ENCODE data around the gene CD300LD.

DNA sequence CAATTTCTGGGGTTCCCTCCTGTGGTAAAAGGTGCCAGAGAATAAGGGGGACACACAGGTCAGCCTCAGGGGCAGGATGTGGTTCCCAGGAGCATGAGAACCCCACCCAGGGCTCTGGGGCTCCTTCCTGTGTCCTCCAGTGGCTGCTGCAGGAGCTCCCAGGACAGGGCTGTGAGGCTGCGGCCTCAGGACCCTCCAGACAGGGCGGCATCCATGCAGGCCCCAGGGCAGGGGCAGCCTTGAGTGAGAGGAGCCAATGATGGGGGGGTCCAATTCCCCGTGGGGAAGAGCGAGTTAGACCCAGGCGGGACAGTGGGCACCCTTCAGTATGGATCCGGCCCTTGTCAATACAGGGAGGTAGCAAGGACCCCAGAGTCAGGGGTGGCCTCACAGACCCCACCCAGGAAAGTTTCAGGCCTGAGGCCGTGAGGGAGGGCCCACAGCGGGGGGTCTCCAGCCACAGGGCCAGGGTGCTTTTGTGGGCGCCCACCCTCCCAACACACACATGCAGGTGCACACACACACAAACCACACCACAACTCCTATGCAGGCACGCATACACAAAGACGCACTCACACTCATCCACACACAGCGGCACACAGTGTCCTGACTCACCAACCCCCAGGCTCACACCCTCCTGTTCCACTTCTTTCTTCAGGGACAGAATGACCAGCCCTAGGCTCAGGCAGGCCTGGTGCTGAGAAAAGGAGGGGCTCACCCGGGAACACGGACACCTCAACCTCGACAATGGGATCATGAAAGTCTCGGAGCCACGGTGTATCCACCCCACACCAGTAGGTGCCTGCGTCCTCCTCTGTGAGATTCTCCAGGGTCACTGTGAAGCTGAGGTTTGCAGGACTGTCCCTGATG lies 48.0 kb downstream of the CD300LD start:
- TF ChIP-seq CTCF (IDR thresholded peaks at IDR 0.05) (no peak), POLR2AphosphoS5 (IDR thresholded peaks at IDR 0.05) (no peak), POLR2A (IDR thresholded peaks at IDR 0.05) (no peak)
